ENCODE results near the gene LGALS7. TPM values are rescaled to one million over a fixed set of nuclear protein-coding genes. Genes with fewer than 3 reads are reported as not detected.

The LGALS7 gene
- total RNA-seq, result not detected in 2 replicates

GRCh38 chr19:38773469-38774177 lies at the start of gene LGALS7:
Gene LGALS7 (minus strand): TSS chr19:38773517. CDS start chr19:38773492, 25 bp downstream.

GRCh38 chr19:38812841-38813320 lies 39.6 kb upstream of the LGALS7 start, which contains the start of gene LGALS4:
Gene LGALS4 (minus strand): TSS chr19:38812945. CDS start chr19:38812886, 59 bp downstream.

GRCh38 chr19:38788478-38789243 lies 15.3 kb upstream of the LGALS7 start, which contains the start of gene LGALS7B:
Gene LGALS7B (plus strand): TSS chr19:38789200. CDS start chr19:38789227, 27 bp downstream.

GRCh38 chr19:38744298-38744681 lies 29.0 kb downstream of the LGALS7 start, which contains the start of gene CAPN12:
Gene CAPN12 (minus strand): TSS chr19:38744474. CDS start chr19:38744165, 309 bp downstream.

Other genes with a start within 250 kb of the LGALS7 start
- gene MAP4K1, start 155.6 kb downstream of the LGALS7 start, total RNA-seq, result under 0.01 and 0.37 TPM in 2 replicates
- gene EIF3K, start 154.3 kb downstream of the LGALS7 start, total RNA-seq, result 307 and 373 TPM in 2 replicates
- gene ACTN4, start 125.9 kb downstream of the LGALS7 start, total RNA-seq, result 88.2 and 140 TPM in 2 replicates
- not detected in 2 replicates for gene CAPN12, start 29.0 kb downstream of the LGALS7 start, total RNA-seq
- 0.28 and 1.0 TPM in 2 replicates for gene LGALS7B, start 15.7 kb upstream of the LGALS7 start, total RNA-seq
- gene LGALS4, start 39.4 kb upstream of the LGALS7 start, total RNA-seq, result 0.14 TPM in 1 of 2 replicates, not detected in the other
- gene ECH1, start 58.3 kb upstream of the LGALS7 start, total RNA-seq, result 19.6 and 28.3 TPM in 2 replicates
- gene HNRNPL, start 76.5 kb upstream of the LGALS7 start, total RNA-seq, result 205 and 212 TPM in 2 replicates
- gene RINL, start 104.8 kb upstream of the LGALS7 start, total RNA-seq, result 2.0 and 2.3 TPM in 2 replicates
- gene SIRT2, start 126.1 kb upstream of the LGALS7 start, total RNA-seq, result 41.7 and 45.1 TPM in 2 replicates
- 7.5 and 8.9 TPM in 2 replicates for gene NFKBIB, start 126.5 kb upstream of the LGALS7 start, total RNA-seq
- not detected in 2 replicates for gene CCER2, start 138.7 kb upstream of the LGALS7 start, total RNA-seq
- 5.7 and 9.0 TPM in 2 replicates for gene SARS2, start 157.2 kb upstream of the LGALS7 start, total RNA-seq
- gene MRPS12, start 157.4 kb upstream of the LGALS7 start, total RNA-seq, result 32.3 and 32.5 TPM in 2 replicates
- gene FBXO17, start 202.2 kb upstream of the LGALS7 start, total RNA-seq, result 11.9 and 22.3 TPM in 2 replicates